Vagina (tissue), 2 donors: ENCODE results near the gene FXYD1.

Experiments
- POLR2A ChIP-seq, 2 donors: fragments of 450-650 bp; IDR thresholded peaks; one replicate each; pipeline ENCODE4 v1.6.1; 2017; ENCODE audit warnings: antibody characterized with exemption in 2 of 2, mild to moderate bottlenecking in 2 of 2, moderate library complexity in 2 of 2
- POLR2AphosphoS5 ChIP-seq, 2 donors: sonication (generic); formaldehyde crosslinking; IDR thresholded peaks; one replicate each; pipeline ENCODE4 v1.9.0; 2017; ENCODE audit warnings: antibody characterized with exemption in 2 of 2, mild to moderate bottlenecking in 2 of 2, low read depth in 1 of 2; ENCODE audit not compliant: insufficient read depth in 1 of 2
- TF ChIP-seq, protein P1 (sequence below), 3 experiments: fragments of 450-650 bp in 2 of 3; fragments of 200-600 bp in 1 of 3; sonication (generic) in 1 of 3; IDR thresholded peaks; one replicate each; pipeline ENCODE4 v1.5.1; 2017 to 2019; ENCODE audit warnings: antibody characterized with exemption in 3 of 3, mild to moderate bottlenecking in 2 of 3, moderate library complexity in 2 of 3

DNA sequence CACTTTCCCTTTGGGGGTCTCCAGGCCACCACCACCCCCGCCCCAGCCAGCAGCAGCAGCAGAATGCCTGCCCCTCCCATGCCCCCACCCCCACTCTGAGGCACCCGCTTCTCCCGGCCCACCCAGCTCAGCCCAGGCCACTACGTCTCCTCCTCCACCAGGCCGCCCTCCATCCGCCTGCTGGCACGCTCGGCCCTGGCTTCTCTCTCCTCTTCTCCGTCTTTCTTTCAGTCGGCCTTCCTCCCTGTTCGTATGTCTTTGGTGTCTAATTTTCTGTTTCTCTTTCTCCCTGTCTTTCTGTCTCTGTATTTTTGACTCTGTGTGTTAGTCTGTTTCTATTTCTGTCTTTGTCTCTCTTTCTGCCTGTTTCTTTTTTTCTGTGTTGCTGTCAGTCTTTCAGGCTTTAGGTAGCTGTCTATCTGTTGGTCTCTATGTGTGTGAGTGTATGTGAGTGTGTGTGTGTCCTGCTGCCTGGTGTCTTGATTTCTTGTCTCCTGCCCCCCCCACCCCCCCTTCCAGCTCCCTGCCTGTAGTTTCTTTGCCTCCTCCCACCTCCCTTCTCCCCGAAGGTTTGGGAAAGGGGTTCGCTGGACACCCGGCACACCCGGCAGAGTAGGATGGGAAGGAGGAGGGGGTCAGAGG, 3.9 kb upstream of the FXYD1 start, which contains the start of gene LGI4:
- TF ChIP-seq POLR2A (IDR thresholded peaks at IDR 0.05) (no peak), POLR2AphosphoS5 (IDR thresholded peaks at IDR 0.05; ENCODE audit: insufficient read depth in 1 of 2, low read depth in 1 of 2) (no peak)
- TF ChIP-seq, protein P1, sequence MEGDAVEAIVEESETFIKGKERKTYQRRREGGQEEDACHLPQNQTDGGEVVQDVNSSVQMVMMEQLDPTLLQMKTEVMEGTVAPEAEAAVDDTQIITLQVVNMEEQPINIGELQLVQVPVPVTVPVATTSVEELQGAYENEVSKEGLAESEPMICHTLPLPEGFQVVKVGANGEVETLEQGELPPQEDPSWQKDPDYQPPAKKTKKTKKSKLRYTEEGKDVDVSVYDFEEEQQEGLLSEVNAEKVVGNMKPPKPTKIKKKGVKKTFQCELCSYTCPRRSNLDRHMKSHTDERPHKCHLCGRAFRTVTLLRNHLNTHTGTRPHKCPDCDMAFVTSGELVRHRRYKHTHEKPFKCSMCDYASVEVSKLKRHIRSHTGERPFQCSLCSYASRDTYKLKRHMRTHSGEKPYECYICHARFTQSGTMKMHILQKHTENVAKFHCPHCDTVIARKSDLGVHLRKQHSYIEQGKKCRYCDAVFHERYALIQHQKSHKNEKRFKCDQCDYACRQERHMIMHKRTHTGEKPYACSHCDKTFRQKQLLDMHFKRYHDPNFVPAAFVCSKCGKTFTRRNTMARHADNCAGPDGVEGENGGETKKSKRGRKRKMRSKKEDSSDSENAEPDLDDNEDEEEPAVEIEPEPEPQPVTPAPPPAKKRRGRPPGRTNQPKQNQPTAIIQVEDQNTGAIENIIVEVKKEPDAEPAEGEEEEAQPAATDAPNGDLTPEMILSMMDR (IDR thresholded peaks at IDR 0.05) = no peak
